T-helper 2 cell (primary cell): ENCODE results near the gene LRRC27.

Experiments
- DNase-seq, 5 experiments: peaks; one replicate each; pipeline versions ENCODE4 v3.0.0 to v3.0.0-alpha.2; 2012 to 2022

LRRC27 gene

GRCh38 chr10:132417257-132417910, 85.4 kb downstream of the LRRC27 start:
- no peak for DNase-seq

GRCh38 chr10:132417957-132418441, 86.0 kb downstream of the LRRC27 start:
- DNase-seq = no peak

- DNase-seq = no peak
Measured at GRCh38 chr10:132418527-132419416, 86.8 kb downstream of the LRRC27 start.

GRCh38 chr10:132419538-132420468, 87.8 kb downstream of the LRRC27 start:
- no peak for DNase-seq

GRCh38 chr10:132420469-132420980, 88.5 kb downstream of the LRRC27 start:
- DNase-seq = no peak

- no peak for DNase-seq
Measured at GRCh38 chr10:132420981-132421846, 89.2 kb downstream of the LRRC27 start.

- DNase-seq = no peak
Measured at GRCh38 chr10:132421847-132422751, 90.1 kb downstream of the LRRC27 start.

- DNase-seq = no peak
Measured at GRCh38 chr10:132422903-132423825, 91.2 kb downstream of the LRRC27 start.

- no peak for DNase-seq
Measured at GRCh38 chr10:132423966-132424861, 92.2 kb downstream of the LRRC27 start.

GRCh38 chr10:132425029-132425756, 93.2 kb downstream of the LRRC27 start:
- no peak for DNase-seq

- no peak for DNase-seq
Measured at GRCh38 chr10:132425757-132426155, 93.8 kb downstream of the LRRC27 start.

- peak in 1 of 5 experiments; percentile 18 for DNase-seq
Measured at GRCh38 chr10:132427006-132427771, 95.2 kb downstream of the LRRC27 start.

- peak in 1 of 5 experiments; percentile 30 for DNase-seq
Measured at GRCh38 chr10:132427939-132428367, 96.0 kb downstream of the LRRC27 start.

- no peak for DNase-seq
Measured at GRCh38 chr10:132428486-132428995, 96.5 kb downstream of the LRRC27 start.
